Pericardium fibroblast (primary cell): Measurements from ENCODE around the gene TMCC1. TPM values are rescaled to one million over a fixed set of nuclear protein-coding genes. Genes with fewer than 3 reads are reported as not detected.

Experiments used
- total RNA-seq: library from RNA; depleted of rRNA; stranded (reverse); fragments of >200 nt; gene quantifications from 2 replicates; pipeline ENCODE4 v1.2.3, GENCODE V29; 2015

Gene TMCC1
- total RNA-seq: 6.5 and 9.1 TPM in 2 replicates

GRCh38 chr3:129893581-129894070 is at the start of gene TMCC1:
Gene TMCC1 (minus strand): TSS chr3:129893711.

GRCh38 chr3:129606636-129607390 is 286.7 kb downstream of the TMCC1 start, which contains the start of gene PLXND1:
Gene PLXND1 (minus strand): TSS chr3:129606676. CDS start chr3:129606639, 37 bp downstream.

Other genes starting within 250 kb of the TMCC1 start
- gene TRH, start 81.0 kb upstream of the TMCC1 start, total RNA-seq: 0.85 TPM in 1 of 2 replicates, not detected in the other
- gene ALG1L2, start 188.1 kb upstream of the TMCC1 start, total RNA-seq: not detected in 2 replicates